Thyroid gland (tissue), 4 donors: Measurements from ENCODE around the gene ST3GAL3. TPM values are rescaled to one million over a fixed set of nuclear protein-coding genes. Genes with fewer than 3 reads are reported as not detected.

ENCODE experiments used
- DNase-seq, 2 donors: peaks; one replicate each; pipeline ENCODE4 v3.0.0-alpha.2; 2019
- H3K27ac ChIP-seq, 3 donors: fragments of 200-600 bp; sonication (generic); 1 replicate in 2 of 3; 2 replicates in 1 of 3; pipeline ENCODE4 v1.5.1; 2016 to 2019; ENCODE audit warnings: mild to moderate bottlenecking in 1 of 3, moderate library complexity in 1 of 3
- H3K27me3 ChIP-seq: fragments of 200-600 bp; sonication (generic); one replicate; pipeline ENCODE4 v1.5.1; 2019
- H3K36me3 ChIP-seq, 2 donors: fragments of 200-600 bp; sonication (generic); one replicate each; pipeline ENCODE4 v1.5.1; 2016 to 2019
- H3K4me1 ChIP-seq, 2 donors: fragments of 200-600 bp; sonication (generic); one replicate each; pipeline ENCODE4 v1.5.1; 2017 to 2019
- H3K4me3 ChIP-seq, 3 donors: fragments of 200-600 bp; sonication (generic); replicated peaks in 1 of 3; 1 replicate in 2 of 3; 2 replicates in 1 of 3; pipeline ENCODE4 v1.5.1; 2016; ENCODE audit warnings: mild to moderate bottlenecking in 1 of 3
- H3K9me3 ChIP-seq: fragments of 200-600 bp; sonication (generic); one replicate; pipeline ENCODE4 v1.5.1; 2017
- CTCF ChIP-seq, 6 experiments: fragments of 200-600 bp in 3 of 6; fragments of 450-650 bp in 3 of 6; sonication (generic) in 3 of 6; IDR thresholded peaks; one replicate each; pipeline ENCODE4 v1.5.1; 2016 to 2019; ENCODE audit warnings: antibody characterized with exemption in 6 of 6, mild to moderate bottlenecking in 2 of 6, inconsistent platforms in 1 of 6, moderate library complexity in 1 of 6
- POLR2A ChIP-seq, 2 donors: fragments of 450-650 bp; IDR thresholded peaks; one replicate each; pipeline ENCODE4 v1.6.1; 2017; ENCODE audit warnings: antibody characterized with exemption in 2 of 2, mild to moderate bottlenecking in 2 of 2, moderate library complexity in 1 of 2
- WGBS, 2 donors: methylation state at CpG; one replicate each; pipeline ENCODE4 v1.1.5; 2017; 5-methylcytosine and 5-hydroxymethylcytosine counted together
- intact Hi-C: fragments of 100-400 bp; cut with DNase I; formaldehyde crosslinking; loops from one replicate; pipeline ENCODE4 v1.15.1; 2023
- total RNA-seq, 4 donors: library from RNA; depleted of rRNA; stranded (reverse); fragments of >200 nt; gene quantifications; one replicate each; pipeline ENCODE4 v1.2.3, GENCODE V29; 2016

Gene ST3GAL3
- total RNA-seq, 4 donors from 2014 or later = 12.1 to 17.7 (median 14.3) TPM

GRCh38 chr1:43930168-43930948 is 223.0 kb downstream of the ST3GAL3 start:
- Histone ChIP-seq H3K27me3 (no peaks in the 10 kb centered on the region), H3K4me1 (peaks cover 10 to 22% of the 10 kb centered on the region in 2 donors), H3K27ac (no peak overlapping the region), H3K9me3 (no peaks in the 10 kb centered on the region), H3K4me3 (no peak overlapping the region), H3K36me3 (no peaks in the 10 kb centered on the region)
- intact Hi-C loops = loop anchor here (5.0 kb wide), 1 partner anchor 403 kb away; no protein-coding TSS in a partner anchor
- TF ChIP-seq POLR2A (IDR thresholded peaks at IDR 0.05) (no peak), CTCF (IDR thresholded peaks at IDR 0.05) (peak in 5 of 6 experiments; percentile 0 to 43 (median 33))
- peak in 1 of 2 donors; percentile 22 for DNase-seq
- 93 to 95% methylated on average over 9 to 10 of the region's 10 CpGs for WGBS, 2 donors

GRCh38 chr1:43930949-43931275 is 223.6 kb downstream of the ST3GAL3 start:
- H3K27me3 ChIP-seq = no peaks in the 10 kb centered on the region
- DNase-seq = no peak
- WGBS, 2 donors = 70 to 84% methylated on average over 4 of the region's 4 CpGs
- peaks cover 10 to 28% of the 10 kb centered on the region in 2 donors for H3K4me1 ChIP-seq
- no peak overlapping the region for H3K27ac ChIP-seq
- TF ChIP-seq POLR2A (IDR thresholded peaks at IDR 0.05) (no peak), CTCF (IDR thresholded peaks at IDR 0.05) (no peak)
- intact Hi-C loops = loop anchor here (5.0 kb wide), 1 partner anchor 404 kb away; no protein-coding TSS in a partner anchor
- no peaks in the 10 kb centered on the region for H3K36me3 ChIP-seq
- H3K9me3 ChIP-seq = no peaks in the 10 kb centered on the region
- H3K4me3 ChIP-seq = no peak overlapping the region

GRCh38 chr1:43931711-43932660 is 224.7 kb downstream of the ST3GAL3 start:
- intact Hi-C loops = loop anchor here (5.0 kb wide), 1 partner anchor 405 kb away; no protein-coding TSS in a partner anchor

GRCh38 chr1:43932786-43933385 is 225.6 kb downstream of the ST3GAL3 start:
- intact Hi-C loops = loop anchor here (5.0 kb wide), 1 partner anchor 406 kb away; no protein-coding TSS in a partner anchor
- peak overlapping the region in 1 of 3 donors; percentile 23 for H3K4me3 ChIP-seq
- no peaks in the 10 kb centered on the region for H3K9me3 ChIP-seq
- H3K27me3 ChIP-seq = no peaks in the 10 kb centered on the region
- no peak overlapping the region for H3K27ac ChIP-seq
- peaks cover 10 to 35% of the 10 kb centered on the region in 2 donors for H3K4me1 ChIP-seq
- DNase-seq = no peak
- no peaks in the 10 kb centered on the region for H3K36me3 ChIP-seq
- no peak for TF ChIP-seq CTCF (IDR thresholded peaks at IDR 0.05)
- TF ChIP-seq POLR2A (IDR thresholded peaks at IDR 0.05) = no peak
- WGBS, 2 donors = 26 to 30% methylated on average over 8 of the region's 8 CpGs

More at GRCh38 chr1:43931711-43932660, 224.7 kb downstream of the ST3GAL3 start:
- H3K36me3 ChIP-seq = no peaks in the 10 kb centered on the region
- H3K27ac ChIP-seq = no peak overlapping the region
- H3K4me1 ChIP-seq = peaks cover 10 to 35% of the 10 kb centered on the region in 2 donors
- no peak overlapping the region for H3K4me3 ChIP-seq
- no peaks in the 10 kb centered on the region for H3K27me3 ChIP-seq
- TF ChIP-seq POLR2A (IDR thresholded peaks at IDR 0.05) (no peak), CTCF (IDR thresholded peaks at IDR 0.05) (no peak)
- no peaks in the 10 kb centered on the region for H3K9me3 ChIP-seq
- DNase-seq = no peak
- WGBS, 2 donors = 95 to 98% methylated on average over 6 to 12 of the region's 13 CpGs
